AG04449 (cell line): ENCODE measurements around the gene SLC24A3.

Experiments used
- CTCF ChIA-PET: fragments of 350-600 bp; formaldehyde crosslinking; extraction: SDS; loops from one replicate; lab custom pipeline; 2021; ENCODE audit warnings: antibody characterized with exemption; lab: Yijun Ruan, JAX
- POLR2A ChIA-PET: fragments of 400-600, 350-600 bp; formaldehyde crosslinking; extraction: SDS; loops from one replicate; lab custom pipeline; 2020; ENCODE audit warnings: antibody characterized with exemption, inconsistent platforms; lab: Yijun Ruan, JAX
- DNase-seq: peaks from one replicate; pipeline ENCODE4 v3.0.0-alpha.2; 2010; ENCODE audit warnings: low read depth, low spot score
- H3K4me3 ChIP-seq: 2 replicates; pipeline ENCODE4 v1.5.1; 2011; ENCODE audit warnings: low read depth, mild to moderate bottlenecking, control low read depth, low read length
- TF ChIP-seq, protein P1 (sequence below): IDR thresholded peaks from one replicate; pipeline ENCODE4 v1.5.1; 2011; ENCODE audit warnings: mild to moderate bottlenecking, moderate library complexity, low read length, control low read depth, inconsistent platforms; ENCODE audit not compliant: insufficient read depth; ENCODE audit errors: missing control alignments

SLC24A3 gene

DNA sequence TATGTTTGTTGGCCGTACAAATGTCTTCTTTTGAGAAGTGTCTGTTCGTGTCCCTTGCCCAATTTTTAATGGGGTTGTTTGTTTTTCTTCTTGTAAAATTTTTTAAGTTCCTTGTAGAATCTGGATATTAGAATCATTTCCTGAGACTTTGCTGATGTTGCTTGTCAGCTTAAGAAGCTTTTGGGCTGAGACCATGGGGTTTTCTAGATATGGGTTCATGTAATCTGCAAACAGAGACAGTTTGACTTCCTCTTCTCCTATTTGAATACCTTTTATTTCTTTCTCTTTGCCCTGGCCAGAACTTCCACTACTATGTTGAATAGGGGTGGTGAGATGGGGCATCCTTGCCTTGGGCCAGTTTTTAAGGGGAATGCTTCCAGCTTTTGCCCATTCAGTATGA, 82.6 kb downstream of the SLC24A3 start:
- H3K4me3 ChIP-seq: no peak overlapping the region
- ChIA-PET POLR2A (no interaction called here), CTCF (no interaction called here)
- TF ChIP-seq, protein P1, sequence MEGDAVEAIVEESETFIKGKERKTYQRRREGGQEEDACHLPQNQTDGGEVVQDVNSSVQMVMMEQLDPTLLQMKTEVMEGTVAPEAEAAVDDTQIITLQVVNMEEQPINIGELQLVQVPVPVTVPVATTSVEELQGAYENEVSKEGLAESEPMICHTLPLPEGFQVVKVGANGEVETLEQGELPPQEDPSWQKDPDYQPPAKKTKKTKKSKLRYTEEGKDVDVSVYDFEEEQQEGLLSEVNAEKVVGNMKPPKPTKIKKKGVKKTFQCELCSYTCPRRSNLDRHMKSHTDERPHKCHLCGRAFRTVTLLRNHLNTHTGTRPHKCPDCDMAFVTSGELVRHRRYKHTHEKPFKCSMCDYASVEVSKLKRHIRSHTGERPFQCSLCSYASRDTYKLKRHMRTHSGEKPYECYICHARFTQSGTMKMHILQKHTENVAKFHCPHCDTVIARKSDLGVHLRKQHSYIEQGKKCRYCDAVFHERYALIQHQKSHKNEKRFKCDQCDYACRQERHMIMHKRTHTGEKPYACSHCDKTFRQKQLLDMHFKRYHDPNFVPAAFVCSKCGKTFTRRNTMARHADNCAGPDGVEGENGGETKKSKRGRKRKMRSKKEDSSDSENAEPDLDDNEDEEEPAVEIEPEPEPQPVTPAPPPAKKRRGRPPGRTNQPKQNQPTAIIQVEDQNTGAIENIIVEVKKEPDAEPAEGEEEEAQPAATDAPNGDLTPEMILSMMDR: no peak
- no peak for DNase-seq

DNA sequence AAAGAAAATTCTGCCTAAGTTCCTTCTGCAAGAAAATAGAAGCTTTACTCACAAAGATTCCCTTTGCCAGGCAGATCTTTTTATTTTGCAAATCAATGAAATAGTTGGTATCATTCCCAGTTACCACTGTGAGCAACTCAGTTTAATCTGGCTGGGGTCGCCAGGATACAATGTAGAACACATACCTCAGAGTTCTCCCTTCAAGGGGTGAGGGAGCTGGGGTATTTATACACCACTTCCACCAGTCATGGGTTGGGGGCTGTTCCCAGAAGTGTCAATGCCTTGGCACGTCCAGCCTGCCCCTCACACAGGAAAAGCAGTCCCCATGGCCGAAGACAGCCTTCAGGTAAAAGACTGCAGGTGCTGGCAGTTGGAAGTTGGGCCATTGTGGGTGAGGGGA, 86.2 kb downstream of the SLC24A3 start:
- POLR2A ChIA-PET: no interaction called here
- no peak for DNase-seq
- TF ChIP-seq, protein P1: no peak
- CTCF ChIA-PET: no interaction called here
- no peak overlapping the region for H3K4me3 ChIP-seq

GRCh38 chr20:19300395-19300794, 88.0 kb downstream of the SLC24A3 start:
- ChIA-PET CTCF (no interaction called here), POLR2A (no interaction called here)
- H3K4me3 ChIP-seq: no peak overlapping the region
- DNase-seq: no peak
- TF ChIP-seq, protein P1: no peak

- TF ChIP-seq, protein P1: no peak
- H3K4me3 ChIP-seq: no peak overlapping the region
- ChIA-PET POLR2A (no interaction called here), CTCF (no interaction called here)
- no peak for DNase-seq
These were observed 88.7 kb downstream of the SLC24A3 start for GRCh38 chr20:19301142-19301541.

DNA sequence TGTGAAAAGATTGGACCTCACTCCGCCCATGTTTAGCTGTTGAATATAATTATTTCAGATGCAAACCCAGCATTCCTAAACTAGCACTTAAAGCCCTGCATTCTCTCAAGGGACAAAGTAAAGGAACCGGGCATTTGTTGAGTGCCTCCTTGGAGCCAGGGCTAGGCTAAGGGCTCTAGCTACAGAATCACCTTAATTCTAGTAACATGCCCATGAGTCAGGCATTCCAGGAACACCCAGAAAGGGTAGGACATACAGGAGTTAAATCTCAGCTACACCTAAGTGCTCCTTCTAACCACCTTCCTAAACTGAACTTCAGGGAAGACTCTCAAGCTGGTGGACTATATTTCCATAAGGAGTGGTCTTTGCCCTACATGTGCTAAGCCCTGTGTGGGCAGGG, 89.4 kb downstream of the SLC24A3 start:
- CTCF ChIA-PET: no interaction called here
- TF ChIP-seq, protein P1: no peak
- POLR2A ChIA-PET: no interaction called here
- no peak overlapping the region for H3K4me3 ChIP-seq
- DNase-seq: no peak

GRCh38 chr20:19302714-19303113, 90.3 kb downstream of the SLC24A3 start:
- CTCF ChIA-PET: no interaction called here
- H3K4me3 ChIP-seq: no peak overlapping the region
- DNase-seq: no peak
- POLR2A ChIA-PET: no interaction called here
- TF ChIP-seq, protein P1: no peak
